LNCaP clone FGC (cell line): Measurements from ENCODE around the gene TPM3.
"Not testable (repeated sequence)": the region's sequence is repeated elsewhere in the genome, so short reads cannot be mapped to it uniquely, and the experiment has no call there.

Source experiments
- DNase-seq: peaks from one replicate; pipeline ENCODE4 v3.0.0-alpha.2; 2011; ENCODE audit warnings: low read depth
- H3K4me3 ChIP-seq: 2 replicates; pipeline ENCODE4 v1.5.1; 2011; ENCODE audit warnings: mild to moderate bottlenecking, low read depth, low read length, control low read depth
- TF ChIP-seq, protein P1 (sequence below): IDR thresholded peaks from 2 replicates; pipeline ENCODE4 v1.5.1; 2012; ENCODE audit warnings: mild to moderate bottlenecking; ENCODE audit not compliant: control insufficient read depth, insufficient read depth; ENCODE audit errors: extremely low read depth

Gene TPM3

DNA sequence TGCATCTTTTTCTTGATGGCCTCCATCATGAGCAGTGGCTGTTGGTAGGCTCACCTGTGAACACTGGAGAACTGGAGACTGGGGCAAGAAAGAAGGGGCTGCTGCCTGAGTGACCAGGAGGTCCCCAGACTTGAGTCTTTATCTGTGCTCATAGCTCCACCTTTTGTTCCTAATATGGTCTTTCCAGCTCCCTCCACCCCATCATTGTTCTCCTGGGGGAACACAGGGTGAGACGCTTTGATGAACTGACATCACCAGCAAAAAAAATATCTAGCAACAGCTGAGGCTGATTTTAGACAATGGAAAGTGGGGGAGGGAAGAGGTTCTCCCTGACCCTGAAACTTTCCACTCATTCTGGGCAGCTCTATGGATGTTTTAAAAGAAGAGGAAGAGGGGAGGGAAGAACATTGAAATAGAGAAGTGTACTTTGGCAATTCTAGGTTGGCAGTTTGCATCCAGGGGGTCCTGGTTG lies at the start of gene TPM3:
TPM3 (minus strand) TSS at position 111 of the 472 bp plus-strand sequence; CDS start at position 29, 82 bp downstream.
- no peak for DNase-seq
- H3K4me3 ChIP-seq: no peak within 1 kb of the TSS
- TF ChIP-seq, protein P1, sequence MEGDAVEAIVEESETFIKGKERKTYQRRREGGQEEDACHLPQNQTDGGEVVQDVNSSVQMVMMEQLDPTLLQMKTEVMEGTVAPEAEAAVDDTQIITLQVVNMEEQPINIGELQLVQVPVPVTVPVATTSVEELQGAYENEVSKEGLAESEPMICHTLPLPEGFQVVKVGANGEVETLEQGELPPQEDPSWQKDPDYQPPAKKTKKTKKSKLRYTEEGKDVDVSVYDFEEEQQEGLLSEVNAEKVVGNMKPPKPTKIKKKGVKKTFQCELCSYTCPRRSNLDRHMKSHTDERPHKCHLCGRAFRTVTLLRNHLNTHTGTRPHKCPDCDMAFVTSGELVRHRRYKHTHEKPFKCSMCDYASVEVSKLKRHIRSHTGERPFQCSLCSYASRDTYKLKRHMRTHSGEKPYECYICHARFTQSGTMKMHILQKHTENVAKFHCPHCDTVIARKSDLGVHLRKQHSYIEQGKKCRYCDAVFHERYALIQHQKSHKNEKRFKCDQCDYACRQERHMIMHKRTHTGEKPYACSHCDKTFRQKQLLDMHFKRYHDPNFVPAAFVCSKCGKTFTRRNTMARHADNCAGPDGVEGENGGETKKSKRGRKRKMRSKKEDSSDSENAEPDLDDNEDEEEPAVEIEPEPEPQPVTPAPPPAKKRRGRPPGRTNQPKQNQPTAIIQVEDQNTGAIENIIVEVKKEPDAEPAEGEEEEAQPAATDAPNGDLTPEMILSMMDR: no peak

DNA sequence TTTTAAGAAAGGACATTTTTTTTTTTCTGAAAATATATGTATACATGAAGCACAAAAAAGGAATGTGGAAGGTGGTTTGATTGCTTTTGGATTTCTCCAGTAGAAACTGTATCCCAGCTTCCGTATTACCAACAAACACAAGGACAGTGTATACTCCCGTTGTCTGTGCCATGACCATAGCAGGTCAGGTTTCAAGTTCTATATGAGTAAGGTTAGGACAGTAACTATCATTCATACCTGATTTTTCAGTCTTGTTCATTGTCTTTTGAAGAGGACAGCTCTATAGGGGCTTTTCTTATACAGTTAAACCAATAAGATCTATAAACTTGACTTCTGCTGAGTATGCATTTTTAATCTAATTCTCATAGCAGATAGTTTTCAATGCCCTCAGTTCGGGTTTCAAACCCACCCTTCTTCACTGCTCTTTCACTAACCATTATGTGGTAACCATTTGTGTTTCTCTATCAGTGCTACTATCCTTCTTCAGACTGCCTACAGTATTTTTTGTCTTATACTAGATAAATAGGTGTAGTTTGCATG lies 48.5 kb upstream of the TPM3 start:
- TF ChIP-seq, protein P1: no peak
- no peak for DNase-seq
- H3K4me3 ChIP-seq: no peak overlapping the region

DNA sequence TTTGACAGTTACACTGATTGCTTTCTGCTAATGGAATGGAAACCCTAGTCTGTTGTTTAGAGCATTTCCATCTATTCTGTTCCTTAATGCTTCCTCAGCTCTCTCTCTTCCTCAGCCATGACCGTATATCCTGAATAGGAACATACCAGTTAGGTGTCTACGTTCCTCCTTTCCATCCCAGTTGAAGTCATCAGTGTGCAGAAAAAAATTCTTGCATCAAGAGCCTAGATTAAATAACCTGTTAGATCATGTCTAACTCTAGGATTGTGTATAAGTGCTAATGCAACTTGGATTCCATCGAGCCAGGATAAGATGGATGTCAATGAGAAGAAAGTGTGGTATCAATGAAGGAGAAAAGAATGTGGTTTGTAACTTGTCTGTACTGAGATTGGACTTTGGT lies 47.6 kb upstream of the TPM3 start:
- no peak overlapping the region for H3K4me3 ChIP-seq
- TF ChIP-seq, protein P1: no peak
- DNase-seq: no peak

DNA sequence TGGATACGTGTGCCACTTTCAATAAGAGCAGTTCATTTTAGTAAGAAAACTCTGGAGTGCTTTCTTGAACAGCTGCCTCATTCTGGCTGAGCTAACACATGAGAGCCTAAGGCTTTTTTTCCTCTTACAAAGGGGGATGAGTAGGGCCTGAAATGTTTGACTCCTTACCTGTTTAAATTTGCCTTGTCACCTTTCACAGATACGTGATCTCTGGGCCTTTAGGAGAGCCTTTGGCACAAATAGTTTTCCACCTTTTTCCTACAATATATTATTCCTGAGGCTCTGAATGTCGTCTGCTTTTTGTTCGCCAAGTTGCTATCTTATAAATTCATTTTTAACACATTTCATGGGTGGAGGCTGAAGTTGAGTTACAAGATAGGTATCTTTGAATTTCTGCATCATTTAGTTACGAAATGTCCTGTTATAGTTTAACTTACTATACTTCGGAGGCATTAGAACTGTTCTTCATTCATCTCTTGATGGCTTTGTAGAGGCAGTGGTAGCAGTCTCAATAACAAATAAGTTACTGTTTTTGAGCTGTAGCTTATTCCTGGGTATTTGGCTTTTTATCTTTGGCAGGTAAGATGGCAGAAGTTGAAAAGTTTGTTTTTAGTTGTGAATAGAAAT lies 46.1 kb upstream of the TPM3 start:
- no peak overlapping the region for H3K4me3 ChIP-seq
- no peak for DNase-seq
- TF ChIP-seq, protein P1: no peak

DNA sequence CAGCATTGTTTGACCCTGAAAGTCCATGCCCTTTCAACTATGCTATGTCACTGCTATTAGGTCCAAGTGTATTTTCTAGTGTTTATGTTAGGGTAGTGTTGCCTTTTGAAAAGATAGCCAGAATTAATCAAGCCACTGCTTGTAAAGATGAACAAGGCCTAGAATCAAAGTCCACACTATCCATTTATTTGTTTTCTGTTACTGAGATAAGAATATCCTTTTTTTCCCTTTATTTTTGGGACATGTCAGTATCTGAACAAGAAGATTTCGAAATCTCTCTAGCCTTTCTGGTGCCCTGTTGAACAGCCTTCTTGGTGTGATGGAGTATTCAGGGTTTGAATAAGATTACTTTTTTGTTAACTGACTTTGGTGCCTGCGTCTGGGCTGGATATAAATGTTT lies 45.5 kb upstream of the TPM3 start:
- TF ChIP-seq, protein P1: no peak
- no peak overlapping the region for H3K4me3 ChIP-seq
- no peak for DNase-seq

DNA sequence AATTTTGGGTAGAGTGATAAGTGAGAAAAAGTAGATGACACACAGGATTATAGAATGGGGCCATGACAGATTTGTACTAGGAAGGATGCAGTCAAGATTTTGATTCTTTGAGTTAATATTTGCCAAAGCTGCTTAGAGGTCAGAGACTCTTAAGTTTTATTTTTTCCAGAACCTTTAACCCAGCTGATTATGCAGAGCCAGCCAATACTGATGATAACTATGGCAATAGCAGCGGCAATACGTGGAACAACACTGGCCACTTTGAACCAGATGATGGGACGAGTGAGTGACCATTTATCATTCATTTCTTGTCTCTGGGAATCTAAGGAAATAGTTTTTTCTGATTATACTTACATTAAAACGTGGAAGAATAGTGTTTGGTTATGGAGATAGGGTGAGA lies 45.0 kb upstream of the TPM3 start:
- TF ChIP-seq, protein P1: no peak
- no peak for DNase-seq
- no peak overlapping the region for H3K4me3 ChIP-seq

DNA sequence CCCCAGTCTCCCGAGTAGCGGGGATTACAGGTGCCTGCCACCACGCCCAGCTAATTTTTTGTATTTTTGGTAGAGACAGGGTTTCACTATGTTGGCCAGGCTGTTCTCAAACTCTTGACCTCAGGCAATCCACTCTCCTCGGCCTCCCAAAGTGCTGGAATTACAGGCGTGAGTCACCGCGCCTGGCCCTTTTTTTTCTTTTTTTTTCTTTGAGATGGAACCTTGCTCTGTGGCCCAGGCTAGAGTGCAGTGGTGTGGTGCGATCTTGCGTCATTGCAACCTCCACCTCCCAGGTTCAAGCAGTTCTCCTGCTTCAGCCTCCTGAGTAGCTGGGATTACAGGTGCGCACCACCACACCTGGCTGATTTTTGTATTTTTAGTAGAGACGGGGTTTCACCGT lies 41.2 kb upstream of the TPM3 start:
- not testable (repeated sequence) for DNase-seq

DNA sequence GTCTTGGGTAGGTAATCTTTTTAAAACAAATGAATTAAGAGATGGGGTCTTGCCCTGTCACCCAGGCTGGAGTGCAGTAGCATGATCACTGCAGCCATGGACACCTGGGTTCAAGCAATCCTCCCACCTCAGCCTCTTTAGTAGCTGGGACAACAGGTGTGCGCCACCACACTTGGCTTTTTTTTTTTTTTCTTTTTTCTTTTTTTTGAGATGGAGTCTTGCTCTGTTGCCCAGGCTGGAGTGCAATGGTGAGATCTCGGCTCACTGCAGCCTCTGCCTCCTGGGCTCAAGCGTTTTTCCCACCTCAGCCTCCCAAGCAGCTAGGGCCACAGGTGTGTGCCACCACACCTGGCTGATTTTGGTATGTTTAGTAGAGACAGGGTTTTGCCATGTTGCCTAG lies 39.2 kb upstream of the TPM3 start:
- DNase-seq, H3K4me3 ChIP-seq: not testable (repeated sequence)

More for the DNA sequence above, 41.2 kb upstream of the TPM3 start:
- not testable (repeated sequence) for H3K4me3 ChIP-seq
